Esophagus muscularis mucosa (tissue), 4 donors: ENCODE data around the gene WDR27.

Experiments used
- CTCF ChIP-seq, 3 experiments: fragments of 200-600 bp in 2 of 3; fragments of 450-650 bp in 1 of 3; sonication (generic) in 2 of 3; IDR thresholded peaks; one replicate each; pipeline ENCODE4 v1.5.1; 2017 to 2019; ENCODE audit warnings: antibody characterized with exemption in 3 of 3, mild to moderate bottlenecking in 2 of 3, moderate library complexity in 1 of 3
- EP300 ChIP-seq: sonication (generic); formaldehyde crosslinking; IDR thresholded peaks from one replicate; pipeline ENCODE4 v1.6.1; 2017; ENCODE audit warnings: antibody characterized with exemption
- POLR2A ChIP-seq: fragments of 450-650 bp; IDR thresholded peaks from one replicate; pipeline ENCODE4 v1.6.1; 2017; ENCODE audit warnings: antibody characterized with exemption, moderate library complexity, mild to moderate bottlenecking, low read depth
- POLR2AphosphoS5 ChIP-seq, 2 donors: sonication (generic); formaldehyde crosslinking; IDR thresholded peaks; one replicate each; pipeline ENCODE4 v1.6.1; 2017; ENCODE audit warnings: antibody characterized with exemption in 2 of 2

- TF ChIP-seq POLR2A: no peak
- TF ChIP-seq CTCF (IDR thresholded peaks at IDR 0.05): no peak
- TF ChIP-seq POLR2AphosphoS5 (IDR thresholded peaks at IDR 0.05): no peak
- TF ChIP-seq EP300: no peak
Measured at GRCh38 chr6:169668203-169668847, 33.5 kb downstream of the WDR27 start.
